H9 (cell line): Measurements from ENCODE around the gene OR52H1. TPM values are rescaled to one million over a fixed set of nuclear protein-coding genes. Genes with fewer than 3 reads are reported as not detected.

Experiments used
- DNase-seq: peaks from one replicate; pipeline ENCODE4 v3.0.0-alpha.2; 2017
- H2AFZ ChIP-seq: one replicate; pipeline ENCODE4 v1.6.1; 2013; ENCODE audit warnings: mild to moderate bottlenecking, low read length, control low read depth, moderate library complexity
- H2AK5ac ChIP-seq: 2 replicates; pipeline ENCODE4 v1.6.1; 2013; ENCODE audit warnings: low read length, control low read depth, mixed read lengths; ENCODE audit not compliant: insufficient read length
- H2BK120ac ChIP-seq: one replicate; pipeline ENCODE4 v1.6.1; 2013; ENCODE audit warnings: low read depth, mild to moderate bottlenecking, low read length, control low read depth, inconsistent platforms; ENCODE audit not compliant: poor library complexity, severe bottlenecking
- H2BK12ac ChIP-seq: 2 replicates; pipeline ENCODE4 v1.6.1; 2013; ENCODE audit warnings: low read length, control low read depth, mixed read lengths, low read depth; ENCODE audit not compliant: insufficient read length
- H2BK15ac ChIP-seq: 2 replicates; pipeline ENCODE4 v1.6.1; 2013; ENCODE audit warnings: low read depth, low read length, control low read depth
- H2BK20ac ChIP-seq: one replicate; pipeline ENCODE4 v1.6.1; 2013; ENCODE audit warnings: low read depth, mild to moderate bottlenecking, low read length, control low read depth, inconsistent platforms; ENCODE audit not compliant: poor library complexity, severe bottlenecking
- H2BK5ac ChIP-seq: 2 replicates; pipeline ENCODE4 v1.6.1; 2013; ENCODE audit warnings: low read length, control low read depth, mixed read lengths; ENCODE audit not compliant: insufficient read length
- H3K14ac ChIP-seq: 2 replicates; pipeline ENCODE4 v1.6.1; 2013; ENCODE audit warnings: low read length, control low read depth; ENCODE audit not compliant: insufficient read depth
- H3K18ac ChIP-seq: 2 replicates; pipeline ENCODE4 v1.6.1; 2013; ENCODE audit warnings: low read depth, mild to moderate bottlenecking, mixed read lengths, low read length, control low read depth; ENCODE audit not compliant: insufficient read length
- H3K23ac ChIP-seq: 2 replicates; pipeline ENCODE4 v1.6.1; 2013; ENCODE audit warnings: low read length, control low read depth, mixed read lengths, low read depth; ENCODE audit not compliant: insufficient read length
- H3K23me2 ChIP-seq: 2 replicates; pipeline ENCODE4 v1.6.1; 2013; ENCODE audit warnings: low read depth, mild to moderate bottlenecking, mixed read lengths, low read length, control low read depth; ENCODE audit not compliant: insufficient read length, poor library complexity, severe bottlenecking
- H3K27ac ChIP-seq: 2 replicates; pipeline ENCODE4 v1.5.1; 2013; ENCODE audit warnings: low read length, control low read depth, mixed read lengths, low read depth; ENCODE audit not compliant: insufficient read length
- H3K27me3 ChIP-seq: 2 replicates; pipeline ENCODE4 v1.6.1; 2013; ENCODE audit warnings: low read length, control low read depth, inconsistent platforms; ENCODE audit not compliant: insufficient read depth
- H3K4ac ChIP-seq: 2 replicates; pipeline ENCODE4 v1.6.1; 2013; ENCODE audit warnings: low read depth, mild to moderate bottlenecking, control low read depth, inconsistent platforms, low read length, moderate library complexity
- H3K4me1 ChIP-seq: 2 replicates; pipeline ENCODE4 v1.6.1; 2013; ENCODE audit warnings: low read length, control low read depth, inconsistent platforms; ENCODE audit not compliant: insufficient read depth
- H3K4me2 ChIP-seq: 2 replicates; pipeline ENCODE4 v1.6.1; 2013; ENCODE audit warnings: low read length, control low read depth, mixed read lengths; ENCODE audit not compliant: insufficient read length, insufficient read depth
- H3K56ac ChIP-seq: 2 replicates; pipeline ENCODE4 v1.6.1; 2013; ENCODE audit warnings: low read depth, mild to moderate bottlenecking, mixed read lengths, low read length, control low read depth; ENCODE audit not compliant: insufficient read length
- H3K79me1 ChIP-seq: 2 replicates; pipeline ENCODE4 v1.6.1; 2013; ENCODE audit warnings: low read depth, mild to moderate bottlenecking, moderate library complexity, low read length, control low read depth, inconsistent platforms; ENCODE audit not compliant: insufficient read depth, poor library complexity, severe bottlenecking
- H3K79me2 ChIP-seq: 2 replicates; pipeline ENCODE4 v1.6.1; 2013; ENCODE audit warnings: low read length, control low read depth, inconsistent platforms; ENCODE audit not compliant: insufficient read depth
- H3K9ac ChIP-seq: 2 replicates; pipeline ENCODE4 v1.6.1; 2013; ENCODE audit warnings: low read length, control low read depth, mixed read lengths; ENCODE audit not compliant: insufficient read length; ENCODE audit errors: extremely low read depth
- H3K9me3 ChIP-seq: one replicate; pipeline ENCODE4 v1.6.1; 2013; ENCODE audit warnings: low read depth, low read length, inconsistent platforms; ENCODE audit not compliant: control insufficient read depth
- H3T11ph ChIP-seq: one replicate; pipeline ENCODE4 v1.6.1; 2013; ENCODE audit warnings: mild to moderate bottlenecking, low read length, control low read depth, inconsistent platforms
- H4K20me1 ChIP-seq: one replicate; pipeline ENCODE4 v1.6.1; 2013; ENCODE audit not compliant: control insufficient read depth, insufficient read length, insufficient read depth
- H4K5ac ChIP-seq: 2 replicates; pipeline ENCODE4 v1.6.1; 2013; ENCODE audit warnings: low read depth, mild to moderate bottlenecking, mixed read lengths, low read length, control low read depth; ENCODE audit not compliant: insufficient read length
- H4K8ac ChIP-seq: replicated peaks from 2 replicates; pipeline ENCODE4 v1.6.1; 2013; ENCODE audit warnings: low read length, control low read depth, mixed read lengths, low read depth; ENCODE audit not compliant: insufficient read length
- H4K91ac ChIP-seq: 2 replicates; pipeline ENCODE4 v1.6.1; 2013; ENCODE audit warnings: low read depth, mild to moderate bottlenecking, moderate library complexity, mixed read lengths, low read length, control low read depth; ENCODE audit not compliant: insufficient read length
- H3K27ac Mint-ChIP-seq, 3 experiments: 2 replicates in 2 of 3; 3 replicates in 1 of 3; pipeline ENCODE4 v1.8.0; 2020 to 2021; ENCODE audit warnings: mixed read lengths in 3 of 3, mild to moderate bottlenecking in 1 of 3, moderate library complexity in 1 of 3
- H3K27me3 Mint-ChIP-seq: 2 replicates; pipeline ENCODE4 v1.8.0; 2021; ENCODE audit warnings: low read depth, mild to moderate bottlenecking, moderate library complexity, mixed read lengths
- H3K36me3 Mint-ChIP-seq, 3 experiments: 2 replicates in 2 of 3; 3 replicates in 1 of 3; pipeline ENCODE4 v1.8.0; 2020 to 2021; ENCODE audit warnings: low read depth in 3 of 3, mixed read lengths in 3 of 3; ENCODE audit not compliant: insufficient read depth in 1 of 3
- H3K4me1 Mint-ChIP-seq, 2 experiments: 2 replicates each; pipeline ENCODE4 v1.8.0; 2020; ENCODE audit warnings: mixed read lengths in 2 of 2
- H3K4me3 Mint-ChIP-seq, 2 experiments: 2 replicates in 1 of 2; 3 replicates in 1 of 2; pipeline ENCODE4 v1.8.0; 2020 to 2021; ENCODE audit warnings: mild to moderate bottlenecking in 2 of 2, mixed read lengths in 2 of 2, moderate library complexity in 1 of 2
- H3K9me3 Mint-ChIP-seq, 2 experiments: 2 replicates in 1 of 2; 3 replicates in 1 of 2; pipeline ENCODE4 v1.8.0; 2020; ENCODE audit warnings: mild to moderate bottlenecking in 2 of 2, mixed read lengths in 2 of 2, moderate library complexity in 1 of 2
- CTCF ChIP-seq: fragments of 200-600 bp; sonication (generic); conservative IDR thresholded peaks from 3 replicates; pipeline ENCODE4 v1.8.0; 2021; ENCODE audit warnings: antibody characterized with exemption, mild to moderate bottlenecking
- total RNA-seq: library from RNA; stranded (reverse); gene quantifications from 2 replicates; pipeline ENCODE4 v1.2.1, GENCODE V29; 2021

Gene OR52H1
- total RNA-seq, 1 experiment from 2014 or later, result not detected

- Histone ChIP-seq H4K8ac (no peak overlapping the region), H3K27ac (no peak overlapping the region), H2AFZ (no peak overlapping the region), H2BK120ac (no peak overlapping the region), H3K18ac (no peak overlapping the region), H2BK5ac (no peak overlapping the region), H3K14ac (no peak overlapping the region), H2BK15ac (no peak overlapping the region), H2BK20ac (no peak overlapping the region), H3K9me3 (no peaks in the 10 kb centered on the region), H3K27me3 (no peaks in the 10 kb centered on the region), H3K56ac (no peak overlapping the region), H3K4ac (no peak overlapping the region), H3K23me2 (no peaks in the 10 kb centered on the region), H3T11ph (no peak overlapping the region), H3K23ac (no peak overlapping the region), H3K9ac (no peak overlapping the region), H4K5ac (no peak overlapping the region), H2BK12ac (no peak overlapping the region), H4K20me1 (no peaks in the 10 kb centered on the region), H3K4me2 (no peak overlapping the region), H3K4me1 (peaks cover 5% of the 10 kb centered on the region; the same call in 1 of the 2 replicates), H3K79me2 (no peaks in the 10 kb centered on the region), H2AK5ac (no peak overlapping the region), H3K79me1 (no peaks in the 10 kb centered on the region), H4K91ac (no peak overlapping the region)
- Mint-ChIP-seq H3K4me1 (peaks cover 0 to 8% of the 10 kb centered on the region in 2 experiments; a peak in 2 of 4 replicates), H3K36me3 (no peaks in the 10 kb centered on the region), H3K9me3 (no peaks in the 10 kb centered on the region), H3K27me3 (peaks cover 3% of the 10 kb centered on the region), H3K27ac (no peak overlapping the region), H3K4me3 (no peak overlapping the region)
- DNase-seq, result no peak
- TF ChIP-seq CTCF, result peak; percentile 49; the same call in 1 of the 3 replicates
Measured at GRCh38 chr11:5553343-5553742, 5.0 kb upstream of the OR52H1 start.
